ENCODE data around the gene QARS1.

- TF ChIP-seq EZH2 (IDR thresholded peaks at IDR 0.05; ENCODE audit: insufficient read depth, poor library complexity, severe bottlenecking) (no peak), EZH2phosphoT487 (IDR thresholded peaks at IDR 0.05; ENCODE audit: insufficient read depth, low read depth) (no peak)
Measured at GRCh38 chr3:49123687-49124086, 19.1 kb upstream of the QARS1 start.
